CD4-positive, CD25-positive, alpha-beta regulatory T cell (primary cell): ENCODE data around the gene MAB21L3. TPM values are rescaled to one million over a fixed set of nuclear protein-coding genes. Genes with fewer than 3 reads are reported as not detected.

Experiments used
- ATAC-seq, 2 donors: fragments of 150-1000 bp; cut with Tn5 transposase; one replicate each; pipeline ENCODE4 v1.10.0; 2021; ENCODE audit warnings: low read depth in 2 of 2, moderate number of reproducible peaks in 2 of 2, moderate library complexity in 1 of 2
- DNase-seq, 3 donors: peaks; one replicate each; pipeline versions ENCODE4 v3.0.0 to v3.0.0-alpha.2; 2012 to 2022; ENCODE audit warnings: mixed read lengths in 1 of 3
- H3K27ac ChIP-seq: one replicate; pipeline ENCODE4 v1.7.0; 2013; ENCODE audit warnings: mild to moderate bottlenecking, low read length; ENCODE audit not compliant: insufficient read depth, poor library complexity, severe bottlenecking
- H3K27me3 ChIP-seq: one replicate; pipeline ENCODE4 v1.7.0; 2013; ENCODE audit warnings: low read length; ENCODE audit not compliant: control insufficient read depth, insufficient read depth
- H3K36me3 ChIP-seq: one replicate; pipeline ENCODE4 v1.7.0; 2013; ENCODE audit warnings: mild to moderate bottlenecking, low read length, moderate library complexity; ENCODE audit not compliant: control insufficient read depth, insufficient read depth
- H3K4me1 ChIP-seq: 2 replicates; pipeline ENCODE4 v1.7.0; 2013; ENCODE audit warnings: mild to moderate bottlenecking, low read length; ENCODE audit not compliant: insufficient read depth, control insufficient read depth, poor library complexity, severe bottlenecking
- H3K4me3 ChIP-seq: one replicate; pipeline ENCODE4 v1.7.0; 2013; ENCODE audit warnings: low read depth, mild to moderate bottlenecking, low read length, moderate library complexity
- H3K9me3 ChIP-seq, 2 experiments: 1 replicate in 1 of 2; 2 replicates in 1 of 2; pipeline ENCODE4 v1.7.0; 2013; ENCODE audit warnings: low read length in 2 of 2, mild to moderate bottlenecking in 1 of 2, moderate library complexity in 1 of 2; ENCODE audit not compliant: control insufficient read depth in 2 of 2
- H3K27ac Mint-ChIP-seq, 3 donors: one replicate each; pipeline ENCODE4 v1.8.0; 2020 to 2022; ENCODE audit warnings: mild to moderate bottlenecking in 3 of 3, mixed read lengths in 3 of 3, moderate library complexity in 2 of 3
- H3K27me3 Mint-ChIP-seq: one replicate; pipeline ENCODE4 v1.8.0; 2022; ENCODE audit warnings: mild to moderate bottlenecking, mixed read lengths
- H3K36me3 Mint-ChIP-seq: one replicate; pipeline ENCODE4 v1.8.0; 2020; ENCODE audit warnings: mixed read lengths
- H3K4me1 Mint-ChIP-seq, 4 donors: one replicate each; pipeline ENCODE4 v1.8.0; 2020 to 2022; ENCODE audit warnings: mixed read lengths in 4 of 4, mild to moderate bottlenecking in 1 of 4
- H3K4me3 Mint-ChIP-seq, 4 donors: one replicate each; pipeline ENCODE4 v1.8.0; 2020 to 2022; ENCODE audit warnings: mild to moderate bottlenecking in 4 of 4, mixed read lengths in 4 of 4, moderate library complexity in 3 of 4
- H3K9me3 Mint-ChIP-seq, 7 donors: one replicate each; pipeline ENCODE4 v1.8.0; 2020 to 2022; ENCODE audit warnings: mixed read lengths in 7 of 7, mild to moderate bottlenecking in 3 of 7, moderate library complexity in 2 of 7
- polyA plus RNA-seq, 4 donors: library from polyadenylated mRNA; unstranded; fragments of 300-500 nt; fragmentation: Illumina TruSeq; gene quantifications; one replicate each; pipeline ENCODE4 v1.2.3, GENCODE V29; 2021
- total RNA-seq: library from RNA; stranded (reverse); gene quantifications from one replicate; pipeline ENCODE4 v1.2.3, GENCODE V29; 2022

The MAB21L3 gene
- total and polyA plus RNA-seq, 5 donors from 2014 or later = not detected

DNA sequence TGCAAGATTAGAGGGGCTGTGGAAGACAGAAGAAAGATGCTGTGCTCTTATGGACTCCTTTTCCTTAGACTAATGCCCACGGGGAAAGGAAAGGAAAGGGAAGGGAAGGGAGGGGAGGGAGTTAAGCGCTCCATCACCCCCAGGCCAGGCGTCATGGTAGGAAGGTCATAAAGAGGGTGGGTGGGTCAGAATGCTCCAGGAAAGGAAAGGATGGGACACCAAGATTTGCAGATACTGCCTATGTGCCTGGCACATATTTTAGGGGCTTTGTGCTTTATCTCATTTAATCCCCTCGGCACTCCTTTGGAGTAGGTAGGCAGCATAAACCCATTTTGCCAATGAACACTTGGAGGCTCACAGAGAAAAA lies 41.4 kb downstream of the MAB21L3 start:
- Histone ChIP-seq H3K36me3 (no peaks in the 10 kb centered on the region), H3K9me3 (no peaks in the 10 kb centered on the region), H3K4me1 (peaks cover 21% of the 10 kb centered on the region), H3K4me3 (no peak overlapping the region), H3K27ac (no peak overlapping the region), H3K27me3 (no peaks in the 10 kb centered on the region)
- no peaks in the 10 kb centered on the region for H3K36me3 Mint-ChIP-seq
- no peak for ATAC-seq
- peak overlapping the region in 2 of 4 donors; percentile 12 to 53 for H3K4me3 Mint-ChIP-seq
- H3K9me3 Mint-ChIP-seq = peaks cover 0 to 4% (median 0%) of the 10 kb centered on the region in 7 donors
- peaks cover 0 to 24% (median 16%) of the 10 kb centered on the region in 4 donors for H3K4me1 Mint-ChIP-seq
- DNase-seq = no peak
- peak overlapping the region in 1 of 3 donors; percentile 31 for H3K27ac Mint-ChIP-seq
- H3K27me3 Mint-ChIP-seq = peaks cover 8% of the 10 kb centered on the region

DNA sequence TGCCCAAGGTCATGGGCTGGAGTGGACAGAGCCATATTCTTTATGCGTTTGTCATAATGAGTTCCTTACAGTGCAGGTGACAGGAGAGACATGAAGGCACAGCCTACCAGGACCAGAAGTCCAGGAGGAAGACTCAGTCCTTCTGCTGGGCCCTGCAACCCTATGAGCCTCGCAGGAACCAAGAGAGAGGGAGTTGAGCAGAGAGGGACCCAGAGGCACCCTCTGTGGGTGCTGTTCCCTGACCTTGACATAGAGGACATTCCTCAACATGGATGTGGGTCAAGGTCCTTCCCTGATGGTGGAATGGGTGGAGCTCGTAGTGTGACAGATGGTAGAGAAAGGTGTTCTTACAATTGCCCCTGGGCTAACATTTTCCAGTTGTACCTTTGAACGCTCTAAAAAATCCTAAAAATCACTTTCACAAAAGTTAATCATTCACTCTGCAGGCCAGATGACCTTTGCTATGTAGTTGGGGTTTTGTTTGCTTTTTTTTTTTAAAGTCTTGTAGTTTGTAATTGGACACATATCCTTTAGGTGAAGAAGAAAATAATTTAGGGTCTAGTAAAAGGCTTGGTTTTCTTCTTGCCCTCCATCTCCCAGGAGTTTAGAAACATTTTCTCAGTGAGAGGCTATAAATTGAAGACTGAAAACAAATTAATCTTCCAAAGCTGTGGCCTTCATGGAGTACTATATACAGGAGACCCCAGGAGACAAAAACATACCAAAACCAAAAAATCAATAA lies 41.9 kb downstream of the MAB21L3 start:
- H3K4me3 ChIP-seq = no peak overlapping the region
- Mint-ChIP-seq H3K27ac (peak overlapping the region in 1 of 3 donors; percentile 3), H3K4me1 (peaks cover 0 to 24% (median 16%) of the 10 kb centered on the region in 4 donors), H3K27me3 (peaks cover 8% of the 10 kb centered on the region), H3K4me3 (peak overlapping the region in 1 of 4 donors; percentile 43), H3K36me3 (no peaks in the 10 kb centered on the region), H3K9me3 (peaks cover 0 to 4% (median 0%) of the 10 kb centered on the region in 7 donors)
- H3K27ac ChIP-seq = no peak overlapping the region
- H3K4me1 ChIP-seq = peaks cover 21% of the 10 kb centered on the region
- DNase-seq (no peak), ATAC-seq (no peak)
- H3K27me3 ChIP-seq = no peaks in the 10 kb centered on the region
- H3K36me3 ChIP-seq = no peaks in the 10 kb centered on the region
- H3K9me3 ChIP-seq = peaks cover 0 to 1% of the 10 kb centered on the region in 2 experiments

DNA sequence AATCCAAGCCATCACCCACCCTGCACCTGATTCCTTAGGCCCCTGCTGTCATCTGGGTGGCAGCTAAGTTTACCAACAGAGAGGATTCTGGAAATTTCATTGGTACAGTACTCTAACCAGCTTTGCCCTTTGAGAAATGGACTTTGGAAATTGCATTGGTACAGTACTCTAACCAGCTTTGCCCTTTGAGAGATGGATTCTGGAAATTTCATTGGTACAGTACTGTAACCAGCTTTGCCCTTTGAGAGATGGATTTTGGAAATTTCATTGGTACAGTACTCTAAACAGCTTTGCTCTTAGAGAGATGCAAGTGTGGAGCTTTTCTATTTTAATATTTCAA lies 42.5 kb downstream of the MAB21L3 start:
- no peak overlapping the region for H3K4me3 ChIP-seq
- H3K27me3 ChIP-seq = no peaks in the 10 kb centered on the region
- Mint-ChIP-seq H3K27ac (no peak overlapping the region), H3K27me3 (peaks cover 8% of the 10 kb centered on the region), H3K4me1 (peaks cover 0 to 24% (median 16%) of the 10 kb centered on the region in 4 donors), H3K36me3 (no peaks in the 10 kb centered on the region), H3K4me3 (peak overlapping the region in 1 of 4 donors; percentile 43), H3K9me3 (peaks cover 0 to 5% (median 0%) of the 10 kb centered on the region in 7 donors)
- peaks cover 0 to 5% of the 10 kb centered on the region in 2 experiments for H3K9me3 ChIP-seq
- H3K4me1 ChIP-seq = peaks cover 21% of the 10 kb centered on the region
- no peak for DNase-seq
- ATAC-seq = no peak
- H3K36me3 ChIP-seq = no peaks in the 10 kb centered on the region
- no peak overlapping the region for H3K27ac ChIP-seq

DNA sequence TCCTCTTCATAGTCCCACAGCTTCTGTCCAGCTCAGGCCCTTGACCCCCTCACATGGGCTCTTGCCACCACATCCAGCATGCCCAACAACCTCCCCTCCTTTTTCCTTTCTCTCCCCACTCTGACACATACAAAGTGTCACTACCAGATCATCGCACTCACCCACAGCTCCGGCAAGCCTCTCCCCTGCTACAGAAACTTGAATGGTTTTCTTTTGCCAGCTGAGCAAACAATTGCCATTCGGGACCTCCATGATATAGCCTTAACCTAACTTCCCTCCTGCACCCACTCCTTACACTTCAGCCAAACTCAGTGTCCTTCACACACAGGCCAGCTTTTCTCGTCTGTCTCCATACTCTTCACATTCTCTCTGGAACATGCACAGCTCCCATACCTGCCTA lies 43.3 kb downstream of the MAB21L3 start:
- Mint-ChIP-seq H3K4me3 (peak overlapping the region in 1 of 4 donors; percentile 45), H3K27ac (no peak overlapping the region), H3K27me3 (peaks cover 8% of the 10 kb centered on the region), H3K36me3 (peaks cover 5% of the 10 kb centered on the region), H3K9me3 (peaks cover 0 to 7% (median 5%) of the 10 kb centered on the region in 7 donors), H3K4me1 (peaks cover 0 to 24% (median 16%) of the 10 kb centered on the region in 4 donors)
- Histone ChIP-seq H3K27ac (no peak overlapping the region), H3K4me3 (no peak overlapping the region), H3K27me3 (peaks cover 2% of the 10 kb centered on the region), H3K36me3 (no peaks in the 10 kb centered on the region), H3K4me1 (peaks cover 21% of the 10 kb centered on the region), H3K9me3 (peaks cover 0 to 5% of the 10 kb centered on the region in 2 experiments)
- no peak for ATAC-seq
- DNase-seq = no peak

DNA sequence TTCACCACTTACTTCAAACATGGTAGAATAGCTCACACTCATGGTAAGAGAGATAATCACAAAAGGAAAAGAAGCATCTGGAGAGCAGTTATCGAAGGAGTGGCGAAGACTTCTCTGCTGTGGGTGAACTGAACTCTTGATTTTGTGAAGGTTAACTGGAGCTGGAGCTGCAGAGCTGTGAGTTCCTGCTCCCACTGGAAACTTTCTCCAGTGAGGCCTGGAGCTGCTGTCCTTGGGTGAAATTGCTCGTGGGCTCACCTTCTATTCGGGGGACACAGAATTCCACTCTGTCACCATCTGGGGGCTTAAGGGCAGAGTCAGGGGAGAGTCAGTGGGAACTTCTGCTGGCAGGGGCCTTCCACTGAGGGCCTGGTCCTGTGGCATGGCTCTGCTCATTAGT lies 45.9 kb downstream of the MAB21L3 start:
- DNase-seq (no peak), ATAC-seq (no peak)
- H3K9me3 ChIP-seq = peaks cover 0 to 5% of the 10 kb centered on the region in 2 experiments
- no peak overlapping the region for H3K27ac ChIP-seq
- peaks cover 8% of the 10 kb centered on the region for H3K27me3 Mint-ChIP-seq
- H3K27ac Mint-ChIP-seq = no peak overlapping the region
- H3K27me3 ChIP-seq = peaks cover 5% of the 10 kb centered on the region
- H3K36me3 ChIP-seq = no peaks in the 10 kb centered on the region
- H3K36me3 Mint-ChIP-seq = peaks cover 5% of the 10 kb centered on the region
- peaks cover 4% of the 10 kb centered on the region for H3K4me1 ChIP-seq
- H3K4me1 Mint-ChIP-seq = peaks cover 0 to 7% (median 0%) of the 10 kb centered on the region in 4 donors
- no peak overlapping the region for H3K4me3 Mint-ChIP-seq
- peaks cover 0 to 9% (median 5%) of the 10 kb centered on the region in 7 donors for H3K9me3 Mint-ChIP-seq
- no peak overlapping the region for H3K4me3 ChIP-seq

DNA sequence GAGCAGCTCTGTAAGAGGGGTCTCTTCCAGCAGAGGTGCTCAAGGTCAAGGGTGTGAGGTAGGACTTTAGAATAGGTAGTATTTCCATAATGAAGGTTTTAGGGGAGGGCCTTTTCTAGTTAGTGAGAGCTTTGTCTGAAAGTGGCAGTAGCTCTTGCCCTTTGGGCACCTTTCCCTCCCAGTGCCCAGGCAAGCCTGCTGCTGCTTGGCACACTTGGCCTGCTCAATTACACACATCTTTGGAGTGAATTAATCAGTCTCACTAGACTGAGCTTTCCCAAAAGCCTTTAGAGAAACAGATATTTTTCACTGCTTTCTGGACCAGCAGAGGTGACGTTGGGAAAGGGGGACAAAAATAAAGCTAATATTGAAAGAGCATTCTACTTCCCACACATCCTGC lies 48.0 kb downstream of the MAB21L3 start:
- Mint-ChIP-seq H3K4me3 (no peak overlapping the region), H3K4me1 (no peaks in the 10 kb centered on the region), H3K27me3 (peaks cover 4% of the 10 kb centered on the region), H3K36me3 (peaks cover 5% of the 10 kb centered on the region), H3K27ac (no peak overlapping the region), H3K9me3 (peaks cover 0 to 9% (median 5%) of the 10 kb centered on the region in 7 donors)
- DNase-seq = no peak
- H3K27me3 ChIP-seq = peaks cover 5% of the 10 kb centered on the region
- H3K4me3 ChIP-seq = no peak overlapping the region
- H3K4me1 ChIP-seq = no peaks in the 10 kb centered on the region
- no peak overlapping the region for H3K27ac ChIP-seq
- no peak for ATAC-seq
- peaks cover 0 to 5% of the 10 kb centered on the region in 2 experiments for H3K9me3 ChIP-seq
- H3K36me3 ChIP-seq = no peaks in the 10 kb centered on the region

DNA sequence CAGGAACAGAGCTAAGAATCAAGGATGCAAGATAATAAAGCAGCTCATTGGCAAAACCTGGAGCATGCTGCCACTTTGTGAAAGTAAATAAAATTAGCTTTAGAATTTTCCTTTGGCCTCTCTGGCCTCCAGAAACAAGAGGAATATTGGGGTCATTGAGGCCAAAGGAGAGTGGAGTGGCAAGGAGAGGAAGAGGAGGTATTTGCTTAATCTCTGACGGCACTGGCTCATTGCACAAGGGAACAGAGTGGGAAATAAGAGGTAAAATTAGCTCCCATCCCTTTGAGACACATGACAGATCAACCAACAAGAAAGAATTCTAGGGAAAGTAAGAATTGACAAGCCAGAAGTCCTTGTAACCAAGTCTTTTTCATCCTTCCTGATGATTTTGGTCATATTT lies 48.4 kb downstream of the MAB21L3 start:
- no peak overlapping the region for H3K27ac Mint-ChIP-seq
- no peak overlapping the region for H3K27ac ChIP-seq

DNA sequence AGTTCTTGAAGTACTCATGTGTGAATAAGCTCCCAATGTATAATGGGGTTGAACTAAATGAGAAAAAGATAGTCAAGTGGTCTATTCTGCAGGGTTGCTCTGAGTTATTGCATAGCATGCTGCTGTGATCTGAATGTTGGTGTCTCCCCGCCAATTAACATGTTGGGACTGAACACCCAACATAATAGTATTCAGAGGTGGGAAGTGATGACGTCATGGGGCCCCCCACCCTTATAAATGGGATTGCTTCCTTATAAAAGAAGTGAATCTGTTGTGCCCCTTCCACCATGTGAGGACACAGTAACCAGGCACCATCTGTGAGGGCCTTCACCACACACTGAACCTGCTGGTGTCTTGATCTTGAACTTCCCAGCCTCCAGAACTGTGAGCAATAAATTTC lies 50.2 kb downstream of the MAB21L3 start:
- ATAC-seq = no peak
- Mint-ChIP-seq H3K27ac (peak overlapping the region in 1 of 3 donors; percentile 48), H3K4me3 (no peak overlapping the region), H3K4me1 (no peaks in the 10 kb centered on the region), H3K27me3 (peaks cover 5% of the 10 kb centered on the region), H3K9me3 (peaks cover 0 to 9% (median 5%) of the 10 kb centered on the region in 7 donors), H3K36me3 (peaks cover 5% of the 10 kb centered on the region)
- Histone ChIP-seq H3K27ac (no peak overlapping the region), H3K4me3 (no peak overlapping the region), H3K4me1 (no peaks in the 10 kb centered on the region), H3K27me3 (peaks cover 5% of the 10 kb centered on the region), H3K36me3 (no peaks in the 10 kb centered on the region), H3K9me3 (peaks cover 0 to 5% of the 10 kb centered on the region in 2 experiments)
- DNase-seq = no peak

More for the DNA sequence above, 48.4 kb downstream of the MAB21L3 start:
- peaks cover 5% of the 10 kb centered on the region for H3K36me3 Mint-ChIP-seq
- no peaks in the 10 kb centered on the region for H3K4me1 Mint-ChIP-seq
- peaks cover 5% of the 10 kb centered on the region for H3K27me3 ChIP-seq
- H3K4me1 ChIP-seq = no peaks in the 10 kb centered on the region
- H3K27me3 Mint-ChIP-seq = peaks cover 4% of the 10 kb centered on the region
- H3K4me3 ChIP-seq = no peak overlapping the region
- no peaks in the 10 kb centered on the region for H3K36me3 ChIP-seq
- DNase-seq (no peak), ATAC-seq (no peak)
- peaks cover 0 to 9% (median 5%) of the 10 kb centered on the region in 7 donors for H3K9me3 Mint-ChIP-seq
- peaks cover 0 to 5% of the 10 kb centered on the region in 2 experiments for H3K9me3 ChIP-seq
- H3K4me3 Mint-ChIP-seq = no peak overlapping the region
